ENCODE measurements around the gene UBE2S. TPM values are rescaled to one million over a fixed set of nuclear protein-coding genes. Genes with fewer than 3 reads are reported as not detected.
"Not testable (repeated sequence)": the region's sequence is repeated elsewhere in the genome, so short reads cannot be mapped to it uniquely, and the experiment has no call there.

The UBE2S gene
- total RNA-seq, 1 experiment from 2014 or later, result 291 TPM

GRCh38 chr19:55434356-55434919 lies 26.9 kb upstream of the UBE2S start:
- H3K9me3 ChIP-seq (ENCODE audit: low read length), result no peaks in the 10 kb centered on the region; the same call in 1 of the 2 replicates
- H2AFZ ChIP-seq (ENCODE audit: low read length), result no peak overlapping the region
- no peaks in the 10 kb centered on the region for H3K36me3 ChIP-seq (ENCODE audit: insufficient read depth, low read length)
- DNase-seq, result no peak
- H3K9ac ChIP-seq (ENCODE audit: low read length), result no peak overlapping the region
- H3K27ac ChIP-seq (ENCODE audit: low read length), result no peak overlapping the region
- H3K9me2 ChIP-seq (replicated peaks; ENCODE audit: insufficient read depth, low read length), result no peaks in the 10 kb centered on the region
- no peaks in the 10 kb centered on the region for H3K27me3 ChIP-seq (ENCODE audit: low read length)
- H3K79me2 ChIP-seq (ENCODE audit: low read length), result no peaks in the 10 kb centered on the region
- no peak overlapping the region for H3K4me3 ChIP-seq (ENCODE audit: low read length)
- H3K4me2 ChIP-seq (ENCODE audit: low read depth, low read length, poor library complexity, severe bottlenecking), result no peak overlapping the region
- no peaks in the 10 kb centered on the region for H3K4me1 ChIP-seq (ENCODE audit: low read length)
- H4K20me1 ChIP-seq (ENCODE audit: insufficient read depth, low read depth, low read length), result no peaks in the 10 kb centered on the region

GRCh38 chr19:55433292-55433691 lies 25.7 kb upstream of the UBE2S start:
- Histone ChIP-seq H3K9me2 (replicated peaks; ENCODE audit: insufficient read depth, low read length) (no peaks in the 10 kb centered on the region), H4K20me1 (ENCODE audit: insufficient read depth, low read depth, low read length) (no peaks in the 10 kb centered on the region), H3K4me2 (ENCODE audit: low read depth, low read length, poor library complexity, severe bottlenecking) (no peak overlapping the region), H3K36me3 (ENCODE audit: insufficient read depth, low read length) (no peaks in the 10 kb centered on the region), H3K9ac (ENCODE audit: low read length) (no peak overlapping the region), H3K4me3 (ENCODE audit: low read length) (no peak overlapping the region), H3K27me3 (ENCODE audit: low read length) (no peaks in the 10 kb centered on the region), H3K9me3 (ENCODE audit: low read length) (no peaks in the 10 kb centered on the region; the same call in 1 of the 2 replicates), H3K4me1 (ENCODE audit: low read length) (no peaks in the 10 kb centered on the region), H3K79me2 (ENCODE audit: low read length) (no peaks in the 10 kb centered on the region), H3K27ac (ENCODE audit: low read length) (no peak overlapping the region), H2AFZ (ENCODE audit: low read length) (no peak overlapping the region)
- DNase-seq, result no peak

DNA sequence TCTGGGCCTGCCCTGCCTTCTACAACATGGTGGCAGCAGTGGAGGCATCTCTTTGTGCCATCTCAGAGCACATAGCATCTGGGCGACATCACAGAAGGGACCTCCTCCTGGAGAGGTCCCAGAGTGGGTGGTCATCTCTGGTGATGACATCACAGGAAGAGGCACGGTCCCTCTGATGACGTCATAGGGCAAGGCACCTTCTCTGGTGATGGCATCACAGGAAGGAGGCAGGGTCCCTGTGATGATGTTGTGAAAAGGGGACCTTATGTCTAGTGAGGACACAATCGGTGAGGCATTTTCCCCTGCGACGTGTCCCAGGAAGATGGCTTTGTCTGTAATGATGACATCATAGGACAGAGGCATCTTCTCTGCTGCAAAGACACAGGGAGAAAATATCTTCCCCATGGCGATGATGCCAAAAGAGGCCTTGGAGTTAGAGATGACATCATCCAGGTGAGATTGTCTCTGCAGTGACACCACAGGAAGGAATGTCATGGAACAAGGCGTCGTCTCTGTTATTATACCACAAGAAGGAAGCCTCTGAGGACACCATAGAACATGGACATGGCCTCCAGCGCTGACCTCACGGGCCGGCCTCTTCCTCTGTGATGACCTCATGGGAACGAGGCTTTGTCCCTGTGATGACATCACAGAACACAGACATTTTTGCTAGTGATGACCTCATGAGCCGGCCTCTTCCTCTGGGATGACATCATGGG lies 24.8 kb upstream of the UBE2S start:
- Histone ChIP-seq H3K4me1 (ENCODE audit: low read length) (no peaks in the 10 kb centered on the region), H3K9me2 (replicated peaks; ENCODE audit: insufficient read depth, low read length) (no peaks in the 10 kb centered on the region), H3K4me3 (ENCODE audit: low read length) (no peak overlapping the region), H3K4me2 (ENCODE audit: low read depth, low read length, poor library complexity, severe bottlenecking) (no peak overlapping the region), H3K9ac (ENCODE audit: low read length) (no peak overlapping the region), H4K20me1 (ENCODE audit: insufficient read depth, low read depth, low read length) (no peaks in the 10 kb centered on the region), H2AFZ (ENCODE audit: low read length) (no peak overlapping the region), H3K9me3 (ENCODE audit: low read length) (no peaks in the 10 kb centered on the region; the same call in 1 of the 2 replicates), H3K27me3 (ENCODE audit: low read length) (no peaks in the 10 kb centered on the region), H3K27ac (ENCODE audit: low read length) (no peak overlapping the region), H3K36me3 (ENCODE audit: insufficient read depth, low read length) (no peaks in the 10 kb centered on the region), H3K79me2 (ENCODE audit: low read length) (no peaks in the 10 kb centered on the region)
- no peak for DNase-seq

DNA sequence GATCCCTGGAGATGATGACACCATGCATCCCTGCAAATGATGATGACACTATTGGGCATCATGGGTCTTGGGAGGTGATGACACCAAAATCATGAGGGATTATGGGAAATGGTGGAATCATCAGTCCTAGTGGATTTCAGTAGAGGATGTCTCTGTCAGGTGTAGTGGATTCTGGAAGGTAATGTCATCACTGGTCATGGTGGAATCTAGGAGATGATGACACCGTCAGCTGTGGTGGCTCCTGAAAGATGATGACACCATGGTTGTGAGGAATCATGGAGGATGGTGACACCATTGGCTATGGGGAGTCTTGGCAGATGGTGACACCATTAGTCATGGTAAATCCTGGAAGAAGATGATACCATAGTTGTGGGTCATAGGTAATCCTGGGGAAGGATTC lies 23.6 kb upstream of the UBE2S start:
- Histone ChIP-seq H3K4me3 (ENCODE audit: low read length) (no peak overlapping the region), H4K20me1 (ENCODE audit: insufficient read depth, low read depth, low read length) (no peaks in the 10 kb centered on the region), H3K4me2 (ENCODE audit: low read depth, low read length, poor library complexity, severe bottlenecking) (no peak overlapping the region), H3K36me3 (ENCODE audit: insufficient read depth, low read length) (no peaks in the 10 kb centered on the region), H3K27me3 (ENCODE audit: low read length) (no peaks in the 10 kb centered on the region), H2AFZ (ENCODE audit: low read length) (no peak overlapping the region), H3K79me2 (ENCODE audit: low read length) (no peaks in the 10 kb centered on the region), H3K9me3 (ENCODE audit: low read length) (no peaks in the 10 kb centered on the region; the same call in 1 of the 2 replicates), H3K9me2 (replicated peaks; ENCODE audit: insufficient read depth, low read length) (no peaks in the 10 kb centered on the region), H3K4me1 (ENCODE audit: low read length) (no peaks in the 10 kb centered on the region), H3K9ac (ENCODE audit: low read length) (no peak overlapping the region), H3K27ac (ENCODE audit: low read length) (no peak overlapping the region)
- no peak for DNase-seq

- H4K20me1 ChIP-seq (ENCODE audit: insufficient read depth, low read depth, low read length), result no peaks in the 10 kb centered on the region
- no peak overlapping the region for H2AFZ ChIP-seq (ENCODE audit: low read length)
- H3K36me3 ChIP-seq (ENCODE audit: insufficient read depth, low read length), result no peaks in the 10 kb centered on the region
- H3K79me2 ChIP-seq (ENCODE audit: low read length), result no peaks in the 10 kb centered on the region
- no peak overlapping the region for H3K4me2 ChIP-seq (ENCODE audit: low read depth, low read length, poor library complexity, severe bottlenecking)
- H3K9me3 ChIP-seq (ENCODE audit: low read length), result no peaks in the 10 kb centered on the region
- H3K27ac ChIP-seq (ENCODE audit: low read length), result no peak overlapping the region
- H3K9ac ChIP-seq (ENCODE audit: low read length), result no peak overlapping the region
- H3K9me2 ChIP-seq (replicated peaks; ENCODE audit: insufficient read depth, low read length), result no peaks in the 10 kb centered on the region
- H3K4me1 ChIP-seq (ENCODE audit: low read length), result no peaks in the 10 kb centered on the region
- H3K27me3 ChIP-seq (ENCODE audit: low read length), result 0 out of 2 replicates have a peak, but pooled peaks cover 2% of the 10 kb centered on the region
- no peak overlapping the region for H3K4me3 ChIP-seq (ENCODE audit: low read length)
- DNase-seq, result no peak
Measured at GRCh38 chr19:55426042-55426441, 18.5 kb upstream of the UBE2S start.

GRCh38 chr19:55424518-55424917 lies 16.9 kb upstream of the UBE2S start:
- Histone ChIP-seq H3K9me3 (ENCODE audit: low read length) (no peaks in the 10 kb centered on the region), H2AFZ (ENCODE audit: low read length) (no peak overlapping the region), H3K9me2 (replicated peaks; ENCODE audit: insufficient read depth, low read length) (no peaks in the 10 kb centered on the region), H3K36me3 (ENCODE audit: insufficient read depth, low read length) (no peaks in the 10 kb centered on the region), H3K4me2 (ENCODE audit: low read depth, low read length, poor library complexity, severe bottlenecking) (no peak overlapping the region), H3K79me2 (ENCODE audit: low read length) (no peaks in the 10 kb centered on the region), H4K20me1 (ENCODE audit: insufficient read depth, low read depth, low read length) (no peaks in the 10 kb centered on the region), H3K27me3 (ENCODE audit: low read length) (0 out of 2 replicates have a peak, but pooled peaks cover 2% of the 10 kb centered on the region), H3K4me1 (ENCODE audit: low read length) (no peaks in the 10 kb centered on the region), H3K9ac (ENCODE audit: low read length) (no peak overlapping the region), H3K27ac (ENCODE audit: low read length) (no peak overlapping the region), H3K4me3 (ENCODE audit: low read length) (no peak overlapping the region)
- no peak for DNase-seq

- H3K9me2 ChIP-seq (replicated peaks; ENCODE audit: insufficient read depth, low read length), result no peaks in the 10 kb centered on the region
- H3K9ac ChIP-seq (ENCODE audit: low read length), result no peak overlapping the region
- H3K27ac ChIP-seq (ENCODE audit: low read length), result no peak overlapping the region
- DNase-seq, result no peak
- no peaks in the 10 kb centered on the region for H3K4me1 ChIP-seq (ENCODE audit: low read length)
- H3K4me2 ChIP-seq (ENCODE audit: low read depth, low read length, poor library complexity, severe bottlenecking), result no peak overlapping the region
- H2AFZ ChIP-seq (ENCODE audit: low read length), result no peak overlapping the region
- no peaks in the 10 kb centered on the region for H3K36me3 ChIP-seq (ENCODE audit: insufficient read depth, low read length)
- H3K4me3 ChIP-seq (ENCODE audit: low read length), result no peak overlapping the region
- no peaks in the 10 kb centered on the region for H4K20me1 ChIP-seq (ENCODE audit: insufficient read depth, low read depth, low read length)
- H3K9me3 ChIP-seq (ENCODE audit: low read length), result no peaks in the 10 kb centered on the region
- H3K27me3 ChIP-seq (ENCODE audit: low read length), result peaks cover 2% of the 10 kb centered on the region; the same call in 1 of the 2 replicates
- H3K79me2 ChIP-seq (ENCODE audit: low read length), result no peaks in the 10 kb centered on the region
Measured at GRCh38 chr19:55423225-55424005, 15.8 kb upstream of the UBE2S start.

- H4K20me1 ChIP-seq (ENCODE audit: insufficient read depth, low read depth, low read length); H3K27me3 ChIP-seq (ENCODE audit: low read length); H3K9ac ChIP-seq (ENCODE audit: low read length); H3K36me3 ChIP-seq (ENCODE audit: insufficient read depth, low read length); H3K9me2 ChIP-seq (replicated peaks; ENCODE audit: insufficient read depth, low read length); H3K4me3 ChIP-seq (ENCODE audit: low read length); H3K4me1 ChIP-seq (ENCODE audit: low read length); H3K9me3 ChIP-seq (ENCODE audit: low read length); H3K27ac ChIP-seq (ENCODE audit: low read length); DNase-seq; H3K4me2 ChIP-seq (ENCODE audit: low read depth, low read length, poor library complexity, severe bottlenecking); H3K79me2 ChIP-seq (ENCODE audit: low read length); H2AFZ ChIP-seq (ENCODE audit: low read length): not testable (repeated sequence)
Measured at GRCh38 chr19:55421281-55421680, 13.7 kb upstream of the UBE2S start.

All from Karpas-422 (cell line).